D721Med (cell line): ENCODE measurements around the gene DLGAP1.
"Not testable (repeated sequence)": the region's sequence is repeated elsewhere in the genome, so short reads cannot be mapped to it uniquely, and the experiment has no call there.

Source experiments
- DNase-seq: peaks from one replicate; pipeline ENCODE4 v3.0.0; 2011; ENCODE audit warnings: low spot score; ENCODE audit not compliant: insufficient read length
- FAIRE-seq: peaks from 2 replicates; lab custom pipeline; 2011; peaks lifted over from hg19 to GRCh38; lab: Jason Lieb, UNC
- CTCF ChIP-seq: IDR thresholded peaks from 2 replicates; pipeline ENCODE4 v1.5.1; 2012; ENCODE audit warnings: mild to moderate bottlenecking, control low read depth; ENCODE audit not compliant: insufficient read depth; ENCODE audit errors: missing control alignments

Gene DLGAP1

GRCh38 chr18:3652380-3653262 is 802.5 kb downstream of the DLGAP1 start:
- DNase-seq (no peak), FAIRE-seq (no peak)
- TF ChIP-seq CTCF = no peak

- TF ChIP-seq CTCF = no peak
- DNase-seq = no peak
- FAIRE-seq = no peak
These were observed 803.8 kb downstream of the DLGAP1 start for GRCh38 chr18:3651266-3651665.

GRCh38 chr18:3650521-3651042 is 804.5 kb downstream of the DLGAP1 start:
- DNase-seq = not testable (repeated sequence)

GRCh38 chr18:3649633-3650426 is 805.3 kb downstream of the DLGAP1 start:
- FAIRE-seq (no peak), DNase-seq (no peak)
- TF ChIP-seq CTCF = no peak

More at GRCh38 chr18:3650521-3651042, 804.5 kb downstream of the DLGAP1 start:
- FAIRE-seq = not testable (repeated sequence)

GRCh38 chr18:3649135-3649632 is 805.9 kb downstream of the DLGAP1 start:
- TF ChIP-seq CTCF = no peak
- DNase-seq = no peak
- no peak for FAIRE-seq

GRCh38 chr18:3648641-3649040 is 806.5 kb downstream of the DLGAP1 start:
- FAIRE-seq (no peak), DNase-seq (no peak)
- TF ChIP-seq CTCF = no peak

GRCh38 chr18:3648200-3648599 is 806.9 kb downstream of the DLGAP1 start:
- TF ChIP-seq CTCF = no peak

More at GRCh38 chr18:3648200-3648599, 806.9 kb downstream of the DLGAP1 start:
- FAIRE-seq (no peak), DNase-seq (no peak)
